ENCODE measurements around the gene CNP.

- TF ChIP-seq POLR2A (IDR thresholded peaks at IDR 0.05; ENCODE audit: low read depth, low read length) (no peak), POLR2AphosphoS5 (IDR thresholded peaks at IDR 0.05; ENCODE audit: low read depth, low read length) (no peak), TAF1 (IDR thresholded peaks at IDR 0.05; ENCODE audit: borderline replicate concordance, low read depth, low read length) (no peak)
These were observed 35.7 kb downstream of the CNP start for GRCh38 chr17:42002175-42002791.

Data from GM12892 (cell line).